H1 (cell line): ENCODE measurements around the gene DCBLD2. TPM values are rescaled to one million over a fixed set of nuclear protein-coding genes. Genes with fewer than 3 reads are reported as not detected.

Experiments
- ASH2L ChIP-seq: fragments of 200-600, 300-600 bp; sonication (generic); IDR thresholded peaks from one replicate; pipeline ENCODE4 v1.7.1; 2017; ENCODE audit warnings: low read length
- CBX8 ChIP-seq: fragments of 300-800, 300-1000 bp; sonication (generic); IDR thresholded peaks from 2 replicates; pipeline ENCODE4 v1.7.1; 2016; ENCODE audit warnings: low read depth, low read length, borderline replicate concordance
- CHD1 ChIP-seq: IDR thresholded peaks from 2 replicates; pipeline ENCODE4 v1.6.1; 2012; ENCODE audit warnings: low read depth, low read length, improper control_type of control experiment
- EP300 ChIP-seq, 2 experiments: IDR thresholded peaks; 1 replicate in 1 of 2; 2 replicates in 1 of 2; pipeline ENCODE4 v1.6.1; 2011 to 2012; ENCODE audit warnings: low read depth in 2 of 2, low read length in 2 of 2, mild to moderate bottlenecking in 2 of 2, borderline replicate concordance in 1 of 2, inconsistent platforms in 1 of 2, moderate library complexity in 1 of 2
- HDAC2 ChIP-seq, 2 experiments: fragments of 300-600 bp in 1 of 2; sonication (generic) in 1 of 2; IDR thresholded peaks; 2 replicates each; pipeline ENCODE4 v1.6.1; 2011 to 2012; ENCODE audit warnings: low read depth in 2 of 2, low read length in 2 of 2, mild to moderate bottlenecking in 2 of 2, moderate library complexity in 2 of 2, borderline replicate concordance in 1 of 2, inconsistent platforms in 1 of 2
- JUND ChIP-seq: IDR thresholded peaks from 2 replicates; pipeline ENCODE4 v1.6.1; 2011; ENCODE audit warnings: mild to moderate bottlenecking, improper control_type of control experiment, low read length
- KDM1A ChIP-seq: fragments of 200-600, 300-600 bp; sonication (generic); IDR thresholded peaks from 2 replicates; pipeline ENCODE4 v1.7.1; 2016; ENCODE audit warnings: mild to moderate bottlenecking, low read length, borderline replicate concordance
- KDM4A ChIP-seq: IDR thresholded peaks from one replicate; pipeline ENCODE4 v1.7.1; 2012; ENCODE audit warnings: low read depth, mild to moderate bottlenecking, moderate library complexity, low read length, inconsistent platforms; ENCODE audit not compliant: severe bottlenecking
- NANOG ChIP-seq: IDR thresholded peaks from 2 replicates; pipeline ENCODE4 v1.6.1; 2011; ENCODE audit warnings: low read length, low read depth, mild to moderate bottlenecking, inconsistent platforms; ENCODE audit not compliant: insufficient read depth, poor library complexity, severe bottlenecking
- NRF1 ChIP-seq: IDR thresholded peaks from 2 replicates; pipeline ENCODE4 v1.6.1; 2011; ENCODE audit warnings: mild to moderate bottlenecking, low read depth, low read length, improper control_type of control experiment
- POLR2A ChIP-seq, 2 experiments: IDR thresholded peaks; 1 replicate in 1 of 2; 2 replicates in 1 of 2; pipeline ENCODE4 v1.6.1; 2011; ENCODE audit warnings: low read depth in 2 of 2, low read length in 2 of 2, mild to moderate bottlenecking in 2 of 2; ENCODE audit errors: control extremely low read depth in 1 of 2
- SAP30 ChIP-seq: fragments of 300-600 bp; sonication (generic); IDR thresholded peaks from 2 replicates; pipeline ENCODE4 v1.7.1; 2012; ENCODE audit warnings: low read length, moderate library complexity, mild to moderate bottlenecking, inconsistent platforms; ENCODE audit not compliant: insufficient read depth, insufficient replicate concordance
- SIRT6 ChIP-seq: IDR thresholded peaks from one replicate; pipeline ENCODE4 v1.7.1; 2012; ENCODE audit warnings: low read length, inconsistent platforms
- SP1 ChIP-seq: IDR thresholded peaks from 2 replicates; pipeline ENCODE4 v1.6.1; 2011; ENCODE audit warnings: low read depth, low read length
- SP2 ChIP-seq: IDR thresholded peaks from 2 replicates; pipeline ENCODE4 v1.6.1; 2012; ENCODE audit warnings: mild to moderate bottlenecking, low read length, inconsistent platforms
- SRF ChIP-seq: IDR thresholded peaks from 2 replicates; pipeline ENCODE4 v1.6.1; 2011; ENCODE audit warnings: mild to moderate bottlenecking, low read depth, low read length, moderate library complexity
- SUZ12 ChIP-seq: fragments of 200-600 bp; sonication (generic); IDR thresholded peaks from 2 replicates; pipeline ENCODE4 v1.6.1; 2012; ENCODE audit warnings: mild to moderate bottlenecking, inconsistent platforms, low read length, moderate library complexity, mixed read lengths
- polyA plus RNA-seq, 7 experiments: library from polyadenylated mRNA; depleted of rRNA in 3 of 7; stranded (reverse) in 5 of 7; unstranded in 2 of 7; fragments of >200 nt in 5 of 7; fragments of 200-250 nt in 2 of 7; gene quantifications; 1 replicate in 5 of 7; 2 replicates in 1 of 7; 4 replicates in 1 of 7; pipeline versions ENCODE4 v1.2.1 to v1.2.3, GENCODE V29; 2011 to 2013; ENCODE audit warnings: missing spikeins in 2 of 7, mixed read lengths in 2 of 7
- total RNA-seq: library from RNA; stranded (reverse); fragmentation: NEBNext Ultra II Directional; extraction: Animal tissue kit (Norgen Biotek cat#: 25700); gene quantifications from 2 replicates; pipeline ENCODE4 v1.2.1, GENCODE V29; 2021
- TF ChIP-seq, protein P1 (sequence below): IDR thresholded peaks from 2 replicates; pipeline ENCODE4 v1.6.1; 2011; ENCODE audit warnings: low read depth, mild to moderate bottlenecking, low read length; ENCODE audit not compliant: insufficient read depth
- TF ChIP-seq, protein P2 (sequence below): IDR thresholded peaks from 2 replicates; pipeline ENCODE4 v1.6.1; 2012; ENCODE audit warnings: inconsistent platforms
- TF ChIP-seq, protein P3 (sequence below): IDR thresholded peaks from 2 replicates; pipeline ENCODE4 v1.6.1; 2012; ENCODE audit warnings: inconsistent platforms
- TF ChIP-seq, protein P4 (sequence below), 3 experiments: IDR thresholded peaks; 1 replicate in 2 of 3; 2 replicates in 1 of 3; pipeline versions ENCODE4 v1.5.1 to v1.6.1; 2011; ENCODE audit warnings: low read length in 3 of 3, mild to moderate bottlenecking in 3 of 3, inconsistent platforms in 2 of 3, low read depth in 1 of 3, moderate library complexity in 1 of 3; ENCODE audit not compliant: insufficient read depth in 1 of 3; ENCODE audit errors: control extremely low read depth in 1 of 3

The DCBLD2 gene
- total and polyA plus RNA-seq, 2 of the 8 experiments (the other 6 are each of a cell fraction or from before 2014, with no cell fraction given) = 19.6 to 63.8 TPM

DNA sequence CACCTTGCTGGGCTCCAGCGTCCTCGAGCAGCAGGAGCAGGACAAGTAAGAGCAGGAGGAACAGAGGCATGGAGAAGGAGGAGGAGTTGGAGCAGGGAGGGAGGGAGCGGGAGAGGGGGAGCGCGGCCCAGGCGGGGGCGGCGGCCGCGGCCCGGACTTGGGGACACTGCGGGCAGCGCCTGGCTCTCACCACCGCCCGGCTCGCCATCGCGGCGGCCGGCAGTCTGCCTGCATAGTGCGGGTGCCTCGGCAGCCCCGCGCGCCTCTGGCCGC is 440 bp downstream of the DCBLD2 start (continued):
- no peak; the same call in 1 of the 2 replicates for TF ChIP-seq SUZ12
- TF ChIP-seq HDAC2 (IDR thresholded peaks at IDR 0.05; ENCODE audit: borderline replicate concordance in 1 of 2, low read depth in 2 of 2, low read length in 2 of 2) = peak in 1 of 2 experiments; percentile 79; a peak in 1 of 4 replicates
- TF ChIP-seq SRF = 0 out of 2 replicates have a peak, but pooled peaks have one; percentile 0
- TF ChIP-seq, protein P1, sequence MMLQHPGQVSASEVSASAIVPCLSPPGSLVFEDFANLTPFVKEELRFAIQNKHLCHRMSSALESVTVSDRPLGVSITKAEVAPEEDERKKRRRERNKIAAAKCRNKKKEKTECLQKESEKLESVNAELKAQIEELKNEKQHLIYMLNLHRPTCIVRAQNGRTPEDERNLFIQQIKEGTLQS = no peak
- no peak for TF ChIP-seq NANOG
- no peak for TF ChIP-seq CHD1
- no peak for TF ChIP-seq KDM1A
- no peak for TF ChIP-seq SP2
- no peak for TF ChIP-seq EP300 (IDR thresholded peaks at IDR 0.05; ENCODE audit: borderline replicate concordance in 1 of 2, low read depth in 2 of 2, low read length in 2 of 2)
- TF ChIP-seq SP1 = no peak
- no peak for TF ChIP-seq SIRT6
- TF ChIP-seq NRF1 = no peak
- TF ChIP-seq KDM4A = no peak
- peak; percentile 98 for TF ChIP-seq ASH2L
- no peak for TF ChIP-seq CBX8
- TF ChIP-seq SAP30 = no peak
- TF ChIP-seq, protein P2, sequence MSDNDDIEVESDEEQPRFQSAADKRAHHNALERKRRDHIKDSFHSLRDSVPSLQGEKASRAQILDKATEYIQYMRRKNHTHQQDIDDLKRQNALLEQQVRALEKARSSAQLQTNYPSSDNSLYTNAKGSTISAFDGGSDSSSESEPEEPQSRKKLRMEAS = peak; percentile 59; the same call in 1 of the 2 replicates
- TF ChIP-seq JUND = no peak
- TF ChIP-seq, protein P3, sequence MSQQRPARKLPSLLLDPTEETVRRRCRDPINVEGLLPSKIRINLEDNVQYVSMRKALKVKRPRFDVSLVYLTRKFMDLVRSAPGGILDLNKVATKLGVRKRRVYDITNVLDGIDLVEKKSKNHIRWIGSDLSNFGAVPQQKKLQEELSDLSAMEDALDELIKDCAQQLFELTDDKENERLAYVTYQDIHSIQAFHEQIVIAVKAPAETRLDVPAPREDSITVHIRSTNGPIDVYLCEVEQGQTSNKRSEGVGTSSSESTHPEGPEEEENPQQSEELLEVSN = no peak
- TF ChIP-seq, protein P4, sequence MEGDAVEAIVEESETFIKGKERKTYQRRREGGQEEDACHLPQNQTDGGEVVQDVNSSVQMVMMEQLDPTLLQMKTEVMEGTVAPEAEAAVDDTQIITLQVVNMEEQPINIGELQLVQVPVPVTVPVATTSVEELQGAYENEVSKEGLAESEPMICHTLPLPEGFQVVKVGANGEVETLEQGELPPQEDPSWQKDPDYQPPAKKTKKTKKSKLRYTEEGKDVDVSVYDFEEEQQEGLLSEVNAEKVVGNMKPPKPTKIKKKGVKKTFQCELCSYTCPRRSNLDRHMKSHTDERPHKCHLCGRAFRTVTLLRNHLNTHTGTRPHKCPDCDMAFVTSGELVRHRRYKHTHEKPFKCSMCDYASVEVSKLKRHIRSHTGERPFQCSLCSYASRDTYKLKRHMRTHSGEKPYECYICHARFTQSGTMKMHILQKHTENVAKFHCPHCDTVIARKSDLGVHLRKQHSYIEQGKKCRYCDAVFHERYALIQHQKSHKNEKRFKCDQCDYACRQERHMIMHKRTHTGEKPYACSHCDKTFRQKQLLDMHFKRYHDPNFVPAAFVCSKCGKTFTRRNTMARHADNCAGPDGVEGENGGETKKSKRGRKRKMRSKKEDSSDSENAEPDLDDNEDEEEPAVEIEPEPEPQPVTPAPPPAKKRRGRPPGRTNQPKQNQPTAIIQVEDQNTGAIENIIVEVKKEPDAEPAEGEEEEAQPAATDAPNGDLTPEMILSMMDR (IDR thresholded peaks at IDR 0.05; ENCODE audit: control extremely low read depth in 1 of 3, insufficient read depth in 1 of 3, low read depth in 1 of 3, low read length in 3 of 3) = no peak
- TF ChIP-seq POLR2A (IDR thresholded peaks at IDR 0.05; ENCODE audit: control extremely low read depth in 1 of 2, low read depth in 2 of 2, low read length in 2 of 2) = no peak
